AG04449 (cell line): Measurements from ENCODE around the gene ANLN.

Experiments
- CTCF ChIA-PET: fragments of 350-600 bp; formaldehyde crosslinking; extraction: SDS; loops from one replicate; lab custom pipeline; 2021; ENCODE audit warnings: antibody characterized with exemption; lab: Yijun Ruan, JAX
- POLR2A ChIA-PET: fragments of 400-600, 350-600 bp; formaldehyde crosslinking; extraction: SDS; loops from one replicate; lab custom pipeline; 2020; ENCODE audit warnings: antibody characterized with exemption, inconsistent platforms; lab: Yijun Ruan, JAX
- DNase-seq: peaks from one replicate; pipeline ENCODE4 v3.0.0-alpha.2; 2010; ENCODE audit warnings: low read depth, low spot score
- H3K4me3 ChIP-seq: 2 replicates; pipeline ENCODE4 v1.5.1; 2011; ENCODE audit warnings: low read depth, mild to moderate bottlenecking, control low read depth, low read length
- TF ChIP-seq, protein P1 (sequence below): IDR thresholded peaks from one replicate; pipeline ENCODE4 v1.5.1; 2011; ENCODE audit warnings: mild to moderate bottlenecking, moderate library complexity, low read length, control low read depth, inconsistent platforms; ENCODE audit not compliant: insufficient read depth; ENCODE audit errors: missing control alignments

The ANLN gene

DNA sequence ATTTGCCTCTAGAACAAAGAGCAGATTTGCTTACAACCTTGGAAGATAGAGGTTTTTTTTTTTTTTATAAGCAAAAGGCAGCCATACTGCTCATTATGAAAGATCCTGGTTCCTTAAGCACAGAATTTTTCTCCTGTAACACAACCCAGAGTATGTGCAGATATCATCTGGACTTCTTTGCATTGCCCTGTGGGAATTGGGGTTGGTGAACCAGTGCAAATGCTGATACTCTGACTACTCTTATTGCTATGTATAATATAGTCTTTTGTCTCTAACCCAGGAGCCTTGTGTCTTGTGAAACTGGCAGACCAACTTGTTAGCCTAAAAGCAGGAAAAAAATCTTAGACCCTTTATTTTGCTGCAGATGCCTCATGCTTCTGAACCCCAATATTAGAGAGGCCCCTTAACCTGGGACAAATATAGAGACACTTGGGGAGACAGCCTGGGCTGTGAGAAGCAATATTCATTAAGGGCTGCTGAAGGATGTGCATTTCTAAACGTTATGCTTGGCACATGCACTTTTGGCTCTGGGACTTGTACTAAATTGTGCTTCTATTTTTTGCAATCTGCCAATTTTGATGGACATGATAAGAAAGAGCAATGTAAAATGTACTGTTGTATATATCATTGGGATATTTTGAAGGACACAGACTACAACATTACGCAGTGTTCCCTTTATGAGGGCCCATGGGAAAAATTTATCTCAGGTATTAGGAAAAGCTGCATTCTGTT lies 78.9 kb downstream of the ANLN start:
- no peak overlapping the region for H3K4me3 ChIP-seq
- CTCF ChIA-PET: interaction anchor here (1.0 kb wide), 1 partner anchor 18 kb away, joined by 3 read pairs; no protein-coding TSS in a partner anchor
- POLR2A ChIA-PET: no interaction called here
- DNase-seq: peak; percentile 62
- TF ChIP-seq, protein P1, sequence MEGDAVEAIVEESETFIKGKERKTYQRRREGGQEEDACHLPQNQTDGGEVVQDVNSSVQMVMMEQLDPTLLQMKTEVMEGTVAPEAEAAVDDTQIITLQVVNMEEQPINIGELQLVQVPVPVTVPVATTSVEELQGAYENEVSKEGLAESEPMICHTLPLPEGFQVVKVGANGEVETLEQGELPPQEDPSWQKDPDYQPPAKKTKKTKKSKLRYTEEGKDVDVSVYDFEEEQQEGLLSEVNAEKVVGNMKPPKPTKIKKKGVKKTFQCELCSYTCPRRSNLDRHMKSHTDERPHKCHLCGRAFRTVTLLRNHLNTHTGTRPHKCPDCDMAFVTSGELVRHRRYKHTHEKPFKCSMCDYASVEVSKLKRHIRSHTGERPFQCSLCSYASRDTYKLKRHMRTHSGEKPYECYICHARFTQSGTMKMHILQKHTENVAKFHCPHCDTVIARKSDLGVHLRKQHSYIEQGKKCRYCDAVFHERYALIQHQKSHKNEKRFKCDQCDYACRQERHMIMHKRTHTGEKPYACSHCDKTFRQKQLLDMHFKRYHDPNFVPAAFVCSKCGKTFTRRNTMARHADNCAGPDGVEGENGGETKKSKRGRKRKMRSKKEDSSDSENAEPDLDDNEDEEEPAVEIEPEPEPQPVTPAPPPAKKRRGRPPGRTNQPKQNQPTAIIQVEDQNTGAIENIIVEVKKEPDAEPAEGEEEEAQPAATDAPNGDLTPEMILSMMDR: no peak

DNA sequence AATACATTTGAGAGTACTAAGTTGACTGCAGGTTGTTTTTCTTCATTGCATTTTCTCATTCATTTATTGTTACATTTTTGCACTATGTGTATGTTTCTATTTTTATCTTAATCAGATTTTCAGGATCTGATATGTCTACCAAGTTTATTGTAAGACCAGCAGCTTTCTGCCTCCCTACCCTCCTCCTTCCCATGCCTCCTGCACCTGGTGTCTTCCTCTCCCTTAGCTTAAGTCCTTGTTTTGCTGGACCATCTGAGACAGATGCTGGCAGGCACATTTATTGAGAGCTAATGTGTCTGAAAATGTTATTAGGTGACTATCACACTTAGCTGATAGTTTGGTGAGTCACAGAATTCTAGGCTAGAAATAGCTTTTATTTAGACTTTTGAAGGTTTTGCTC lies 79.6 kb downstream of the ANLN start:
- CTCF ChIA-PET: interaction anchor here (1.0 kb wide), 1 partner anchor 17 kb away, joined by 3 read pairs; no protein-coding TSS in a partner anchor
- TF ChIP-seq, protein P1: no peak
- no peak for DNase-seq
- POLR2A ChIA-PET: no interaction called here
- H3K4me3 ChIP-seq: no peak overlapping the region

DNA sequence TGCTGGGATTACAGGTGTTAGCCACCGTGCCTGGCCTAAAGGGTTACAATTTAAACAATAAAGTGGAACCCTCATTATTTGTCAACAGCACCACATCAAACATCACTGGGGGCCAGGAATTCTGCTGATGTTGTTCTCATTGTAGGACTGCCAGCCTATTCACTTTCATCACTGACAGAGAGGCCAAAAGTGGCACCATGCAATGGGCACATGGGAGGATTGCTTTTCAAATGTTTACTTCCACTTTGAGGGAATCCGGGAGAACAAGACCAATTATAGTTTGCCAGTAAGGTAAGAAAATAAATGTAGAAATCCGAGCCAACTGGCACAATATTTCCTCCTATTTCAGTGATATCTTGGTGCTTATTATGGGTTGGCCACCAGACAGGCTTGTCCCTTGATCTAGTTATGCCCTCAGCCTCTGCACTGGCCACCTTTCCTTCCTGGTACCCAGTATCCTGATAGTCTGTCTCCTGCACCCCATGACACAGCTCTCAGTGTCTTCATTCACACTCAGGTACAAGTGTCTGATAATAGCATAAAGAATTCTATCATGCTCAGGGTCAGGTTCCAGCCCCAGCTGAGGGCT lies 82.6 kb downstream of the ANLN start:
- POLR2A ChIA-PET: no interaction called here
- CTCF ChIA-PET: interaction anchor here (0.9 to 3.5 kb wide), 5 partner anchors 8 to 729 kb away, joined by 3 to 22 read pairs (median 4); no protein-coding TSS in a partner anchor
- DNase-seq: no peak
- TF ChIP-seq, protein P1: no peak
- no peak overlapping the region for H3K4me3 ChIP-seq

DNA sequence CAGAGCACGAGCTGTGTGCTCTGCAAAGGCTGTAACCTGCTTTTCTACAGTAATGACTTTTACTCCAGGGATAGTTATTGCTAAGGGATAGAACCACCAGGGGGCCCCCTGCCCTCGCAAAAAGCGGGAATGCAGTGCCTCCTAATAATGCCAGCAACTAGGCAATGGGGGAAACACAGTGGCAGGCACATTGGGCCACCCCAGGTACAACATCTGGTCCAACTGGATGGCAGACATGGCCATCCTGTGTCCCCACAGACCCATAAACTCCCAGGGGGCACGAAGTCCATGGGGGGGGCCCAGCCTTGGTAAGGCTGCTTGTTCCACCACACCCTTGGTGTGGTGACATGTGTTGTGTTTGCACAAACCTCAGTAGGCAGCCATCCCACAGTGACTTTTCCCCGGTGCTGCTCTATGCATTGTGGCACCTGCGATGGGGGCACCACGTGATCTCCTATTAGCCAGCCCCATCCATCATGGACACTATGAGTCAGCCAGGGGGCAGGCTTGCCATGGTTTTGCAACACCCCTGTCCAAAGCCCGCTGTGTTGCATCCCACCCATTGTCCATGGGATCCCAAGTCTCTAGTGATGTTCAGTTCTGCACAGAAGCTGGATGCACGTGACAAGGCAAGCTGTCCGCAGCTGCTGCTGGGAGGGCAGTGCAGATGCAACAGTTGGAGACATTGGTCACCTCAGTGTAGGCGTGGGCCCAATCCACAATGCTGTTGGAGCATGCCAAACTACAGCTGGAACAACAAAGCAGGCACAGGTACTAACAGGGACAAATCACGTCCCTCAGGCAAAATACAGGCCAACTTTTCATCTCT lies 84.0 kb downstream of the ANLN start:
- ChIA-PET POLR2A (no interaction called here), CTCF (interaction anchor here (0.7 to 3.5 kb wide), 13 partner anchors 9 to 727 kb away, joined by 3 to 22 read pairs (median 3); no protein-coding TSS in a partner anchor)
- DNase-seq: no peak
- H3K4me3 ChIP-seq: no peak overlapping the region
- TF ChIP-seq, protein P1: peak; percentile 55

DNA sequence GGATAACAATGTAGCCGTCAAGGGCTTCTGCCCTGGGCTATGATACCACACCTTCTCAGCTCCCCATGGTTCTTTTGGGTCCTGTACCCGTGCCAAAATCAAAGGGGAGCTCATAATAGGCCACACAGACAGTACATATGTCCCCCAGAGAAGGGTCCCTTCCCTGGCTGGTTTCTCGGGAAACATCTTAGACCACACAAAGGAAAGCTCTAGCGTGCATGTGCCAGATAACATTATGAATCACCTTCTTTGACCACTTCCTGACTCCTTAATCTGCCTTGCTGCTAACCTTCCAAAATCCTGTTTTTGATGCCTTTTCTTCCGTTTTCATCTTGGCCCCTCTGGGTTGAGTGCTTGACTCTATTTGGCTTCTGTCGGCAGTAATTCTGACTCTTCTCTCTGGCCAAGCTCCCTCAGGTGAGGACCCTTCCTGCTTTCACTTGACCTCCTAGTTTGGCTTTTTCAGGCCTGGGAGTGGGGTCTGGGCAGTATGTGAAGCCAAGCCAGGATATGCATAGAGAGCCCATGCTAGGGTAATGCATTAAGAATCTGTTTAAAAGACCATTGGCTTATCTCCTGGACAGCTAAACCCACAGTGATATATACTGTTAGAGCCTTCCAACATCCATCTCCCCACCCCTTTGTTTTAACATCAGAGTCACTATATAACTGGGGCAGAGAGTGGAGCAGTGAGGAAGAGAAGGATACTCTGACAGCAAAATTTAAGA lies 84.8 kb downstream of the ANLN start:
- ChIA-PET POLR2A (no interaction called here), CTCF (interaction anchor here (0.6 to 1.8 kb wide), 9 partner anchors 9 to 727 kb away, joined by 3 to 12 read pairs (median 3); no protein-coding TSS in a partner anchor)
- TF ChIP-seq, protein P1: no peak
- no peak for DNase-seq
- no peak overlapping the region for H3K4me3 ChIP-seq
